HepG2 (cell line): ENCODE data around the gene RICTOR. TPM values are rescaled to one million over a fixed set of nuclear protein-coding genes. Genes with fewer than 3 reads are reported as not detected.

Experiments
- ATAD3A ChIP-seq: sonication (generic); formaldehyde crosslinking; IDR thresholded peaks from 2 replicates; pipeline ENCODE4 v1.4.0; 2020; ENCODE audit warnings: missing genetic modification reagents
- ATF2 ChIP-seq: sonication (generic); formaldehyde crosslinking; IDR thresholded peaks from 2 replicates; pipeline ENCODE4 v1.4.0; 2020; ENCODE audit warnings: missing genetic modification reagents
- EHMT2 ChIP-seq: fragments of 200-600 bp; sonication (generic); IDR thresholded peaks from 2 replicates; pipeline ENCODE4 v1.7.0; 2017; ENCODE audit warnings: antibody characterized with exemption, low read depth, low read length, borderline replicate concordance
- GTF3A ChIP-seq: sonication (generic); formaldehyde crosslinking; conservative IDR thresholded peaks from 2 replicates; pipeline ENCODE4 v1.4.0; 2020; ENCODE audit warnings: mild to moderate bottlenecking, missing genetic modification reagents
- HDAC2 ChIP-seq: sonication (generic); formaldehyde crosslinking; IDR thresholded peaks from 2 replicates; pipeline ENCODE4 v1.4.0; 2020; ENCODE audit warnings: missing genetic modification reagents
- KMT2B ChIP-seq: IDR thresholded peaks from 2 replicates; pipeline ENCODE4 v1.6.1; 2016; ENCODE audit warnings: missing genetic modification reagents, missing compliant biosample characterization
- MAZ ChIP-seq, 2 experiments: sonication (generic) in 1 of 2; formaldehyde crosslinking in 1 of 2; IDR thresholded peaks; 2 replicates each; pipeline versions ENCODE4 v1.5.0 to v1.6.1; 2012 to 2020; ENCODE audit warnings: low read depth in 2 of 2, mild to moderate bottlenecking in 2 of 2, borderline replicate concordance in 1 of 2, improper control_type of control experiment in 1 of 2, low read length in 1 of 2, missing genetic modification reagents in 1 of 2, moderate library complexity in 1 of 2
- NFATC3 ChIP-seq: sonication (generic); formaldehyde crosslinking; IDR thresholded peaks from 2 replicates; pipeline ENCODE4 v1.5.1; 2020; ENCODE audit warnings: mild to moderate bottlenecking, missing genetic modification reagents
- NR1H2 ChIP-seq: sonication (generic); formaldehyde crosslinking; IDR thresholded peaks from 2 replicates; pipeline ENCODE4 v1.8.1; 2022; ENCODE audit warnings: low read depth, missing genetic modification reagents, borderline replicate concordance
- TBX3 ChIP-seq: fragments of 450-650 bp; IDR thresholded peaks from 2 replicates; pipeline ENCODE4 v1.6.1; 2017; ENCODE audit warnings: antibody characterized with exemption, mild to moderate bottlenecking, inconsistent platforms, borderline replicate concordance
- ZNF18 ChIP-seq: sonication (generic); formaldehyde crosslinking; IDR thresholded peaks from 2 replicates; pipeline ENCODE4 v1.8.0; 2022; ENCODE audit warnings: mild to moderate bottlenecking, missing genetic modification reagents; ENCODE audit not compliant: insufficient replicate concordance
- ZNF446 ChIP-seq: sonication (generic); formaldehyde crosslinking; IDR thresholded peaks from 2 replicates; pipeline ENCODE4 v1.5.0; 2020; ENCODE audit warnings: mild to moderate bottlenecking, missing genetic modification reagents
- ZNF576 ChIP-seq: sonication (generic); formaldehyde crosslinking; IDR thresholded peaks from 2 replicates; pipeline ENCODE4 v1.4.0; 2020; ENCODE audit warnings: mild to moderate bottlenecking, missing genetic modification reagents
- polyA plus RNA-seq, 8 experiments: library from polyadenylated mRNA; depleted of rRNA in 3 of 8; stranded (reverse) in 7 of 8; unstranded in 1 of 8; fragments of >200 nt; fragmentation: Illumina TruSeq in 4 of 8; extraction: Trizol in 4 of 8; gene quantifications; 2 replicates each; pipeline versions ENCODE4 v1.2.1 to v1.2.3, GENCODE V29; 2011 to 2016; ENCODE audit warnings: low read depth in 4 of 8, missing spikeins in 1 of 8, mixed read lengths in 1 of 8; ENCODE audit not compliant: insufficient read depth in 1 of 8
- total RNA-seq, 5 experiments: library from RNA; depleted of rRNA; stranded (reverse); fragments of >200 nt; fragmentation: Illumina TruSeq; extraction: Trizol; gene quantifications; 2 replicates each; pipeline ENCODE4 v1.2.3, GENCODE V29; 2016; ENCODE audit warnings: low read depth in 1 of 5
- TF ChIP-seq, protein P1 (sequence below): sonication (generic); formaldehyde crosslinking; IDR thresholded peaks from 2 replicates; pipeline ENCODE4 v1.5.0; 2020; ENCODE audit warnings: missing genetic modification reagents
- TF ChIP-seq, protein P2 (sequence below): sonication (generic); formaldehyde crosslinking; IDR thresholded peaks from 2 replicates; pipeline ENCODE4 v1.5.1; 2020; ENCODE audit warnings: mild to moderate bottlenecking, missing genetic modification reagents
- TF ChIP-seq, protein P3 (sequence below): sonication (generic); formaldehyde crosslinking; IDR thresholded peaks from 2 replicates; pipeline ENCODE4 v1.5.0; 2020; ENCODE audit warnings: missing genetic modification reagents, mild to moderate bottlenecking, borderline replicate concordance

Gene RICTOR
- total and polyA plus RNA-seq, 2 of the 13 experiments (the other 11 are each of a cell fraction or from before 2014, with no cell fraction given) = 10.7 to 15.4 TPM

GRCh38 chr5:39074017-39074814, at the start of gene RICTOR (continued):
- TF ChIP-seq, protein P1, sequence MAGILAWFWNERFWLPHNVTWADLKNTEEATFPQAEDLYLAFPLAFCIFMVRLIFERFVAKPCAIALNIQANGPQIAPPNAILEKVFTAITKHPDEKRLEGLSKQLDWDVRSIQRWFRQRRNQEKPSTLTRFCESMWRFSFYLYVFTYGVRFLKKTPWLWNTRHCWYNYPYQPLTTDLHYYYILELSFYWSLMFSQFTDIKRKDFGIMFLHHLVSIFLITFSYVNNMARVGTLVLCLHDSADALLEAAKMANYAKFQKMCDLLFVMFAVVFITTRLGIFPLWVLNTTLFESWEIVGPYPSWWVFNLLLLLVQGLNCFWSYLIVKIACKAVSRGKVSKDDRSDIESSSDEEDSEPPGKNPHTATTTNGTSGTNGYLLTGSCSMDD (CRISPR knock-in tag) = no peak
- peak; percentile 57; the same call in 1 of the 2 replicates for TF ChIP-seq MAZ (IDR thresholded peaks at IDR 0.05; ENCODE audit: borderline replicate concordance, low read depth, low read length)
- TF ChIP-seq MAZ (CRISPR knock-in tag; IDR thresholded peaks at IDR 0.05; ENCODE audit: low read depth) = peak; percentile 90
- no peak for TF ChIP-seq ZNF18
- TF ChIP-seq NFATC3 = no peak
- TF ChIP-seq ATAD3A = no peak
- no peak for TF ChIP-seq TBX3
- no peak for TF ChIP-seq GTF3A (CRISPR knock-in tag)
- TF ChIP-seq ZNF576 = 0 out of 2 replicates have a peak, but pooled peaks have one; percentile 43
- no peak for TF ChIP-seq EHMT2
- TF ChIP-seq, protein P2, sequence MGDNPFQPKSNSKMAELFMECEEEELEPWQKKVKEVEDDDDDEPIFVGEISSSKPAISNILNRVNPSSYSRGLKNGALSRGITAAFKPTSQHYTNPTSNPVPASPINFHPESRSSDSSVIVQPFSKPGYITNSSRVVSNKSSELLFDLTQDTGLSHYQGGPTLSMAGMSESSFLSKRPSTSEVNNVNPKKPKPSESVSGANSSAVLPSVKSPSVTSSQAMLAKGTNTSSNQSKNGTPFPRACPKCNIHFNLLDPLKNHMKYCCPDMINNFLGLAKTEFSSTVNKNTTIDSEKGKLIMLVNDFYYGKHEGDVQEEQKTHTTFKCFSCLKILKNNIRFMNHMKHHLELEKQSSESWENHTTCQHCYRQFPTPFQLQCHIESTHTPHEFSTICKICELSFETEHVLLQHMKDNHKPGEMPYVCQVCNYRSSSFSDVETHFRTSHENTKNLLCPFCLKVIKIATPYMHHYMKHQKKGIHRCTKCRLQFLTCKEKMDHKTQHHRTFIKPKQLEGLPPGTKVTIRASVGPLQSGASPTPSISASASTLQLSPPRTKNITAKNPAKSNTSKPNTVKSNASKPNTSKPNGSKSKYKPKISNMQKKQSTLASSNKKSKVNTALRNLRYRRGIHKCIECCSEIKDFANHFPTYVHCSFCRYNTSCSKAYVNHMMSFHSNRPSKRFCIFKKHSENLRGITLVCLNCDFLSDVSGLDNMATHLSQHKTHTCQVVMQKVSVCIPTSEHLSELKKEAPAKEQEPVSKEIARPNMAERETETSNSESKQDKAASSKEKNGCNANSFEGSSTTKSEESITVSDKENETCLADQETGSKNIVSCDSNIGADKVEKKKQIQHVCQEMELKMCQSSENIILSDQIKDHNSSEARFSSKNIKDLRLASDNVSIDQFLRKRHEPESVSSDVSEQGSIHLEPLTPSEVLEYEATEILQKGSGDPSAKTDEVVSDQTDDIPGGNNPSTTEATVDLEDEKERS = no peak
- TF ChIP-seq HDAC2 = peak; percentile 45
- TF ChIP-seq, protein P3, sequence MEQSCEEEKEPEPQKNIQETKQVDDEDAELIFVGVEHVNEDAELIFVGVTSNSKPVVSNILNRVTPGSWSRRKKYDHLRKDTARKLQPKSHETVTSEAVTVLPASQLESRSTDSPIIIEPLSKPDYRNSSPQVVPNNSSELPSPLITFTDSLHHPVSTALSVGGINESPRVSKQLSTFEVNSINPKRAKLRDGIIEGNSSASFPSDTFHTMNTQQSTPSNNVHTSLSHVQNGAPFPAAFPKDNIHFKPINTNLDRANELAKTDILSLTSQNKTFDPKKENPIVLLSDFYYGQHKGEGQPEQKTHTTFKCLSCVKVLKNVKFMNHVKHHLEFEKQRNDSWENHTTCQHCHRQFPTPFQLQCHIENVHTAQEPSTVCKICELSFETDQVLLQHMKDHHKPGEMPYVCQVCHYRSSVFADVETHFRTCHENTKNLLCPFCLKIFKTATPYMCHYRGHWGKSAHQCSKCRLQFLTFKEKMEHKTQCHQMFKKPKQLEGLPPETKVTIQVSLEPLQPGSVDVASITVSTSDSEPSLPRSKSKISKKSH (CRISPR knock-in tag) = peak; percentile 20; the same call in 1 of the 2 replicates
- no peak for TF ChIP-seq NR1H2
- peak; percentile 50; the same call in 1 of the 2 replicates for TF ChIP-seq ATF2
- peak; percentile 91; the same call in 1 of the 2 replicates for TF ChIP-seq ZNF446 (CRISPR knock-in tag)
- TF ChIP-seq KMT2B (CRISPR knock-in tag) = peak; percentile 91
